AG09319 (cell line): ENCODE data around the gene VEGFC.

Experiments used
- DNase-seq: peaks from one replicate; pipeline ENCODE4 v3.0.0-alpha.2; 2010; ENCODE audit warnings: low read depth; ENCODE audit errors: extremely low read depth
- CTCF ChIP-seq: IDR thresholded peaks from 2 replicates; pipeline ENCODE4 v1.5.1; 2011; ENCODE audit warnings: low read depth, mild to moderate bottlenecking, inconsistent platforms, low read length, moderate library complexity

VEGFC gene

GRCh38 chr4:176788971-176789370, 3.8 kb downstream of the VEGFC start:
- no peak for TF ChIP-seq CTCF
- DNase-seq: no peak

GRCh38 chr4:176788248-176788647, 4.5 kb downstream of the VEGFC start:
- no peak for TF ChIP-seq CTCF
- no peak for DNase-seq

DNA sequence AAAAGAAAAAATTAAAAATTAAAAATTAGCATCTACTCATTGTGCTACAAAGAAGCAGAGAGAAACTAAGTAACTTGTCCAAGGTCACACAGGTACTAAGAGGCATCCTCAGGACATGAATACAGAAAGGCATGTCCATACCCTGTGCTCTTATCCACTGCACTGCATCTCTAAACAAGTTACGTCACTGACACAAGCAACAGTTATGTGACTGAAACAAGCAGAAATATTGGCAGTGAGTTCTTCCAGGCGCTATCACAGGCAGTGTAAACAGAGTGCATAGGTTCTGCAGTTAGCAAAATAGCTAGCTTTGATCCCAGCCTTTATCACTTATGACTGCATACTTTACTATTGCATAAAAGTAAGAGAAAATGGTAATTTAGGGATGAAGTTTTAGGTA, 7.9 kb downstream of the VEGFC start:
- DNase-seq: no peak
- TF ChIP-seq CTCF: no peak

DNA sequence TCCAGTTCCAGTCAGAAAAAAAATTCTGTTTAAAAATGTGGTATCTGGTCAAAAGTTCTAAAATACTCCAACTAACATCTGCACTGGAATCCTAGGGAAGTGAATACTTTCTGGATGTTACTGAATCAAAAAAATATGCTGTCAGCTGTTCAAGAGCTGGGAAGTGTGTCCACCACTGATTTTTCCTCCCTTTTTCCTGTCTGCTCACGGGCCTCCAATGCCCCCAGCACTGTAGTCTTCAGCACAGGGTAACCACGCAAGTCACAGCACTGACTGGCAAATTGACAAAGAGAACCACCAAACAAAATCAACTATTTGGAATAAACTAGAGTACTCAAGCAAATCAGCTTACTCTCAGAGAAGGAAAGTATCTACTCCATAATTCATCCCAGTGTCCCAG, 9.9 kb downstream of the VEGFC start:
- DNase-seq: no peak
- TF ChIP-seq CTCF: no peak

- DNase-seq: no peak
- TF ChIP-seq CTCF: no peak
Measured at GRCh38 chr4:176782191-176782590, 10.5 kb downstream of the VEGFC start.

- no peak for DNase-seq
- no peak for TF ChIP-seq CTCF
Measured at GRCh38 chr4:176781739-176782100, 11.0 kb downstream of the VEGFC start.

DNA sequence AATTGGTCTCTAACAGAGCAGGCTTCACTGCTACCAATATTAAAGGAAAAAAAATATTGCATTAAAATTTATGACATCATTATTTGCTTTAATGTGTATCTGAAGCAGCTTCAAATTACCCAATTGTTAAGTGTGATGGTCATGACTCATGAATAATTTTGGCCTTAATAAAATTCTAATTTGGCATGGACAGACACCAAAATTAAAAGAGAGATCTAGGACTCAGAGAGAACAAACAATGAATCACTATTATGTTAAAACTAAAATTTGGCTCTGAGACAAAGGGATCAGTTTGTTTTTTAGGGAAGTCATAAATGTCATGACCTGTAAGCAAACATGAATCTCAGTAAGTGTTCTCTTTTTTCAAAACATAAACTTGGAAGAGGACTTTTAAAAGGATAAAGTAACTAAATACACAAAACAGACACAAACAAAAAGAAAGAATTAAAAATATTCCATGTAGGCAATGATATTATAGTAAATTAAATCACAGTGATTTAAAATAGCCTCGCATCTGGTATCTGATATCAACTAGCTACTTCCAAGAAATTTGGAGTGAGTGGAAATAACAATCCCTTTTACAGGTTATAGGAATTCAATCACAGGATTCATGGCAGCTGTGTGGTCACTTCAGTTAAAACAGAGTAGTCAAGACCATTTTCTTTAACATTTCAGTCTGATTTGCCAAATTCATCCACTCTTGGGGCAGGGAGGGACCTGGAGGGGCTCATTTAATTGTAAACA, 11.6 kb downstream of the VEGFC start:
- no peak for DNase-seq
- TF ChIP-seq CTCF: no peak
